ENCODE data around the gene RPTOR.

The RPTOR gene

GRCh38 chr17:80902197-80902962, 357.7 kb downstream of the RPTOR start:
- Histone ChIP-seq H3K4me3 (ENCODE audit: low read depth, low read length) (no peak overlapping the region), H2AFZ (no peak overlapping the region), H3K4me2 (ENCODE audit: low read length) (no peak overlapping the region), H3K79me2 (no peaks in the 10 kb centered on the region), H3K9me3 (ENCODE audit: control insufficient read depth, low read length) (no peaks in the 10 kb centered on the region), H3K9ac (no peak overlapping the region), H3K36me3 (ENCODE audit: control insufficient read depth, insufficient read depth, low read length) (no peaks in the 10 kb centered on the region), H3K27me3 (ENCODE audit: control insufficient read depth, insufficient read depth, low read length) (no peaks in the 10 kb centered on the region), H3K27ac (no peak overlapping the region), H3K4me1 (peaks cover 2% of the 10 kb centered on the region)
- TF ChIP-seq CTCF (IDR thresholded peaks at IDR 0.05) = no peak

GRCh38 chr17:80902963-80903611, 358.4 kb downstream of the RPTOR start:
- no peaks in the 10 kb centered on the region for H3K36me3 ChIP-seq (ENCODE audit: control insufficient read depth, insufficient read depth, low read length)
- peaks cover 2% of the 10 kb centered on the region for H3K4me1 ChIP-seq
- H3K4me3 ChIP-seq (ENCODE audit: low read depth, low read length) = no peak overlapping the region
- no peaks in the 10 kb centered on the region for H3K79me2 ChIP-seq
- no peak overlapping the region for H3K27ac ChIP-seq
- H3K27me3 ChIP-seq (ENCODE audit: control insufficient read depth, insufficient read depth, low read length) = no peaks in the 10 kb centered on the region
- no peak for TF ChIP-seq CTCF (IDR thresholded peaks at IDR 0.05)
- H2AFZ ChIP-seq = no peak overlapping the region
- no peaks in the 10 kb centered on the region for H3K9me3 ChIP-seq (ENCODE audit: control insufficient read depth, low read length)
- no peak overlapping the region for H3K9ac ChIP-seq
- H3K4me2 ChIP-seq (ENCODE audit: low read length) = no peak overlapping the region

- no peak overlapping the region for H3K27ac ChIP-seq
- no peak overlapping the region for H3K9ac ChIP-seq
- no peaks in the 10 kb centered on the region for H3K79me2 ChIP-seq
- H2AFZ ChIP-seq = no peak overlapping the region
- no peaks in the 10 kb centered on the region for H3K36me3 ChIP-seq (ENCODE audit: control insufficient read depth, insufficient read depth, low read length)
- H3K9me3 ChIP-seq (ENCODE audit: control insufficient read depth, low read length) = no peaks in the 10 kb centered on the region
- H3K4me2 ChIP-seq (ENCODE audit: low read length) = no peak overlapping the region
- TF ChIP-seq CTCF (IDR thresholded peaks at IDR 0.05) = no peak
- H3K27me3 ChIP-seq (ENCODE audit: control insufficient read depth, insufficient read depth, low read length) = no peaks in the 10 kb centered on the region
- H3K4me1 ChIP-seq = peaks cover 2% of the 10 kb centered on the region
- H3K4me3 ChIP-seq (ENCODE audit: low read depth, low read length) = no peak overlapping the region
Observed at GRCh38 chr17:80904036-80904753, 359.6 kb downstream of the RPTOR start.

- Histone ChIP-seq H3K9ac (no peak overlapping the region), H3K4me3 (ENCODE audit: low read depth, low read length) (no peak overlapping the region), H3K4me2 (ENCODE audit: low read length) (no peak overlapping the region), H3K27ac (no peak overlapping the region), H3K4me1 (peaks cover 2% of the 10 kb centered on the region), H3K79me2 (no peaks in the 10 kb centered on the region), H3K27me3 (ENCODE audit: control insufficient read depth, insufficient read depth, low read length) (no peaks in the 10 kb centered on the region), H2AFZ (no peak overlapping the region), H3K9me3 (ENCODE audit: control insufficient read depth, low read length) (no peaks in the 10 kb centered on the region), H3K36me3 (ENCODE audit: control insufficient read depth, insufficient read depth, low read length) (no peaks in the 10 kb centered on the region)
- no peak for TF ChIP-seq CTCF (IDR thresholded peaks at IDR 0.05)
Observed at GRCh38 chr17:80905586-80906230, 361.1 kb downstream of the RPTOR start.

Measured in parathyroid adenoma (tissue), 2 donors.